Activated CD4-positive, alpha-beta T cell treated with anti-CD3 and anti-CD28 coated beads, Interleukin-10, Interleukin-2, amounts not matched to agents 100 ng/mL and 50 ng/mL, durations not matched to agents 16 hours and 8 hours (primary cell): Measurements from ENCODE around the gene EREG.
"Not testable (repeated sequence)": the region's sequence is repeated elsewhere in the genome, so short reads cannot be mapped to it uniquely, and the experiment has no call there.

ENCODE experiments used
- DNase-seq: peaks from one replicate; pipeline ENCODE4 v3.0.0-alpha.2; 2020

EREG gene

GRCh38 chr4:74364652-74365491, at the start of gene EREG:
TSS of gene EREG (plus strand) at chr4:74365145. CDS start at chr4:74365309, 164 bp downstream.
- peak; percentile 10 for DNase-seq

GRCh38 chr4:74315376-74315775, 49.6 kb upstream of the EREG start:
- DNase-seq: no peak

- no peak for DNase-seq
Measured at GRCh38 chr4:74316397-74316796, 48.5 kb upstream of the EREG start.

GRCh38 chr4:74317616-74318246, 47.2 kb upstream of the EREG start:
- DNase-seq: no peak

- DNase-seq: no peak
Measured at GRCh38 chr4:74318276-74318675, 46.7 kb upstream of the EREG start.

GRCh38 chr4:74319470-74319869, 45.5 kb upstream of the EREG start:
- no peak for DNase-seq

GRCh38 chr4:74320559-74321118, 44.3 kb upstream of the EREG start:
- peak; percentile 47 for DNase-seq

- no peak for DNase-seq
Measured at GRCh38 chr4:74322301-74322700, 42.6 kb upstream of the EREG start.

- no peak for DNase-seq
Measured at GRCh38 chr4:74323663-74324062, 41.3 kb upstream of the EREG start.

GRCh38 chr4:74324262-74324661, 40.7 kb upstream of the EREG start:
- DNase-seq: no peak

- no peak for DNase-seq
Measured at GRCh38 chr4:74325886-74326285, 39.1 kb upstream of the EREG start.

- DNase-seq: no peak
Measured at GRCh38 chr4:74327762-74328161, 37.2 kb upstream of the EREG start.

GRCh38 chr4:74328501-74328900, 36.4 kb upstream of the EREG start:
- no peak for DNase-seq

GRCh38 chr4:74329307-74329706, 35.6 kb upstream of the EREG start:
- no peak for DNase-seq

GRCh38 chr4:74330295-74330750, 34.6 kb upstream of the EREG start:
- DNase-seq: no peak

GRCh38 chr4:74331252-74331651, 33.7 kb upstream of the EREG start:
- no peak for DNase-seq

GRCh38 chr4:74331944-74332343, 33.0 kb upstream of the EREG start:
- DNase-seq: no peak

GRCh38 chr4:74334636-74335035, 30.3 kb upstream of the EREG start:
- DNase-seq: no peak

GRCh38 chr4:74335341-74336021, 29.5 kb upstream of the EREG start:
- DNase-seq: no peak

- no peak for DNase-seq
Measured at GRCh38 chr4:74338792-74339333, 26.1 kb upstream of the EREG start.

GRCh38 chr4:74339501-74339900, 25.4 kb upstream of the EREG start:
- no peak for DNase-seq

GRCh38 chr4:74340421-74340820, 24.5 kb upstream of the EREG start:
- not testable (repeated sequence) for DNase-seq

GRCh38 chr4:74344031-74344430, 20.9 kb upstream of the EREG start:
- no peak for DNase-seq
